ENCODE measurements around the gene TPH1.

The TPH1 gene

DNA sequence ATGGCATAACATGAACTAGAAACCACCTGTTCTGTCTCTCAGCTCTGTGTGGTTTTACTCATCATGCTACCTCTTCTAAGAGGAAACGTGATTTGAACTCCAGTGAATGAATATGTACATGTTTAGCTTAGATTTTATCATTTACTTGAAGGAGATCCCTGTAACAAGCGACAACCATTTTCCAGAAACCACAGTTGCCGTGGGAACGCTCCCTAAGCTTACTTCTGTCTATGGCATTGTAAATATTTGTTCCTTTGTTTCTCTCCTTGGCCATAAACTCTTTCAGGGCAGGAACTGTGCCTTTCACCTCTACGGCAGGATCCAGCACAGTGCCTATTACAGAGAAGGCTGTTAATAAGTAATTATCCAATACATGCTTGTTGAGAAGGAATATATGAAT lies 17.1 kb upstream of the TPH1 start:
- H3K9ac ChIP-seq (ENCODE audit: low read depth, low read length, poor library complexity, severe bottlenecking) = no peak overlapping the region
- no peaks in the 10 kb centered on the region for H4K20me1 ChIP-seq (ENCODE audit: insufficient read depth, low read length, poor library complexity, severe bottlenecking)
- no peaks in the 10 kb centered on the region for H3K9me3 ChIP-seq (ENCODE audit: insufficient read depth, low read depth, low read length)
- no peaks in the 10 kb centered on the region for H3K4me1 ChIP-seq (ENCODE audit: insufficient read depth, low read length, poor library complexity, severe bottlenecking)
- H3K79me2 ChIP-seq (ENCODE audit: insufficient read depth, low read length) = no peaks in the 10 kb centered on the region
- TF ChIP-seq, protein P1, sequence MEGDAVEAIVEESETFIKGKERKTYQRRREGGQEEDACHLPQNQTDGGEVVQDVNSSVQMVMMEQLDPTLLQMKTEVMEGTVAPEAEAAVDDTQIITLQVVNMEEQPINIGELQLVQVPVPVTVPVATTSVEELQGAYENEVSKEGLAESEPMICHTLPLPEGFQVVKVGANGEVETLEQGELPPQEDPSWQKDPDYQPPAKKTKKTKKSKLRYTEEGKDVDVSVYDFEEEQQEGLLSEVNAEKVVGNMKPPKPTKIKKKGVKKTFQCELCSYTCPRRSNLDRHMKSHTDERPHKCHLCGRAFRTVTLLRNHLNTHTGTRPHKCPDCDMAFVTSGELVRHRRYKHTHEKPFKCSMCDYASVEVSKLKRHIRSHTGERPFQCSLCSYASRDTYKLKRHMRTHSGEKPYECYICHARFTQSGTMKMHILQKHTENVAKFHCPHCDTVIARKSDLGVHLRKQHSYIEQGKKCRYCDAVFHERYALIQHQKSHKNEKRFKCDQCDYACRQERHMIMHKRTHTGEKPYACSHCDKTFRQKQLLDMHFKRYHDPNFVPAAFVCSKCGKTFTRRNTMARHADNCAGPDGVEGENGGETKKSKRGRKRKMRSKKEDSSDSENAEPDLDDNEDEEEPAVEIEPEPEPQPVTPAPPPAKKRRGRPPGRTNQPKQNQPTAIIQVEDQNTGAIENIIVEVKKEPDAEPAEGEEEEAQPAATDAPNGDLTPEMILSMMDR (conservative IDR thresholded peaks at IDR 0.05; ENCODE audit: low read length) = no peak
- TF ChIP-seq EZH2phosphoT487 (IDR thresholded peaks at IDR 0.05; ENCODE audit: borderline replicate concordance) = no peak
- H2AFZ ChIP-seq (ENCODE audit: low read length) = no peak overlapping the region
- no peaks in the 10 kb centered on the region for H3F3A ChIP-seq (ENCODE audit: low read depth)
- H3K36me3 ChIP-seq (ENCODE audit: insufficient read depth, low read length) = no peaks in the 10 kb centered on the region
- no peaks in the 10 kb centered on the region for H3K9me2 ChIP-seq (replicated peaks; ENCODE audit: low read depth, low read length)
- H3K4me2 ChIP-seq (ENCODE audit: low read depth, low read length, poor library complexity, severe bottlenecking) = no peak overlapping the region
- H3K4me3 ChIP-seq (ENCODE audit: low read length, poor library complexity, severe bottlenecking) = no peak overlapping the region
- no peaks in the 10 kb centered on the region for H3K27me3 ChIP-seq (ENCODE audit: insufficient read depth, low read length, poor library complexity, severe bottlenecking)

DNA sequence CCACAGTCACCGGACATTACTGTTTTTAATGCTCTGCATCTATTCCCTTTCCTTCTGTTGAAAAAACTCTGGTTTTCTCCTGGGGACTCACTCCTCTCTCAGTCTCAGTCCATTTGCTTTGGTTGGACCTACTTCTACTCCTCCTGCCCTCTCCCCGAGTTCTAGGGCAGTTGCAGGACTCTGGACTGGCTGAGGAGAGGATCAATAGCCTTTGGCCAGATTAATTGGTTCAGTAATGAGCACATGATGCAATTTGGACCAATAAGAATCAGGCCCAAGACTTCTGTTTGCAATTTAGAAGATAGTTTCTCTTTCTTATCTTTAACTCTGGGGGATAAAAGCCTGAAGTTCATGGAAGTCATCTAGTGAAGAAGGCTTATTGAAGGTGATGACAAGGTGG lies 15.3 kb upstream of the TPH1 start:
- Histone ChIP-seq H3K79me2 (ENCODE audit: insufficient read depth, low read length) (no peaks in the 10 kb centered on the region), H3K9me2 (replicated peaks; ENCODE audit: low read depth, low read length) (no peaks in the 10 kb centered on the region), H2AFZ (ENCODE audit: low read length) (no peak overlapping the region), H4K20me1 (ENCODE audit: insufficient read depth, low read length, poor library complexity, severe bottlenecking) (no peaks in the 10 kb centered on the region), H3K9ac (ENCODE audit: low read depth, low read length, poor library complexity, severe bottlenecking) (no peak overlapping the region), H3K27me3 (ENCODE audit: insufficient read depth, low read length, poor library complexity, severe bottlenecking) (no peaks in the 10 kb centered on the region), H3K4me1 (ENCODE audit: insufficient read depth, low read length, poor library complexity, severe bottlenecking) (no peaks in the 10 kb centered on the region), H3K4me3 (ENCODE audit: low read length, poor library complexity, severe bottlenecking) (no peak overlapping the region), H3K36me3 (ENCODE audit: insufficient read depth, low read length) (no peaks in the 10 kb centered on the region), H3F3A (ENCODE audit: low read depth) (no peaks in the 10 kb centered on the region), H3K4me2 (ENCODE audit: low read depth, low read length, poor library complexity, severe bottlenecking) (no peak overlapping the region), H3K9me3 (ENCODE audit: insufficient read depth, low read depth, low read length) (no peaks in the 10 kb centered on the region)
- no peak for TF ChIP-seq EZH2phosphoT487 (IDR thresholded peaks at IDR 0.05; ENCODE audit: borderline replicate concordance)
- TF ChIP-seq, protein P1 (conservative IDR thresholded peaks at IDR 0.05; ENCODE audit: low read length) = no peak

DNA sequence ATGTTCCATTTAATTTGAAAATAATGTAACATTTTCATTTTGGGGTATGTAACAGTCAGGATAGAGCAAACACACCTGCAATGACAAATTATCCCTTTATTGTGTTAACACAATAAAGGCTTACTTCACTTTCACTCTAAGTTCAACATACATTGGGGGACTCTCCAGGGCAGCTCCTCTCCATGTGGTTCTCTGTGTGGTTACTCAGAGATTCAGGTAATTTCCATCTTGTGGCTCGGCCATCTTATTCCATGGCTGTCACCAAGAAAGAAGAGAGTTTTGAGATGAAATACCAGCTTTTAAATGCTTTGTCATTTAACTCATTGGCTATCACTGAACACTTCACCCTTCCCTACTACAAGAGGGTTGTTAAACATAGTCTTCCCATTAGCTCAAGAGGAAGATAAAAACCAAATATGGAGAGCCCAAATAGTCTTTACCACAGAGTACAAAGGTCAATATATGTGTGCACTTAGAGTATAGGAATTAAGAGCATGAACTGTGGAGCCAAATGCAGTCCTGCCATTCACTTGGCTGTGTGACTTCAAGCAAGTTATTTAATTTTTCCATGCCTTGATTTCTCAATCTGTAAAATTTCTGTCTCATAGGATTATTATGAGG lies 10.6 kb upstream of the TPH1 start:
- no peak overlapping the region for H3K4me2 ChIP-seq (ENCODE audit: low read depth, low read length, poor library complexity, severe bottlenecking)

More for the DNA sequence above, 10.6 kb upstream of the TPH1 start:
- no peaks in the 10 kb centered on the region for H3K27me3 ChIP-seq (ENCODE audit: insufficient read depth, low read length, poor library complexity, severe bottlenecking)
- no peak overlapping the region for H3K9ac ChIP-seq (ENCODE audit: low read depth, low read length, poor library complexity, severe bottlenecking)
- H3K4me1 ChIP-seq (ENCODE audit: insufficient read depth, low read length, poor library complexity, severe bottlenecking) = no peaks in the 10 kb centered on the region
- no peak overlapping the region for H3K4me3 ChIP-seq (ENCODE audit: low read length, poor library complexity, severe bottlenecking)
- H2AFZ ChIP-seq (ENCODE audit: low read length) = no peak overlapping the region
- H3K9me2 ChIP-seq (replicated peaks; ENCODE audit: low read depth, low read length) = no peaks in the 10 kb centered on the region
- no peaks in the 10 kb centered on the region for H3K79me2 ChIP-seq (ENCODE audit: insufficient read depth, low read length)
- H3K9me3 ChIP-seq (ENCODE audit: insufficient read depth, low read depth, low read length) = no peaks in the 10 kb centered on the region
- H3F3A ChIP-seq (ENCODE audit: low read depth) = no peaks in the 10 kb centered on the region
- TF ChIP-seq, protein P1 (conservative IDR thresholded peaks at IDR 0.05; ENCODE audit: low read length) = no peak
- no peak for TF ChIP-seq EZH2phosphoT487 (IDR thresholded peaks at IDR 0.05; ENCODE audit: borderline replicate concordance)
- H4K20me1 ChIP-seq (ENCODE audit: insufficient read depth, low read length, poor library complexity, severe bottlenecking) = no peaks in the 10 kb centered on the region
- no peaks in the 10 kb centered on the region for H3K36me3 ChIP-seq (ENCODE audit: insufficient read depth, low read length)

Data from Loucy (cell line).